Epithelial cell of esophagus (primary cell): ENCODE data around the gene PTS.

Source experiments
- DNase-seq: peaks from one replicate; pipeline ENCODE4 v3.0.0; 2010; ENCODE audit warnings: low read depth
- H3K4me3 ChIP-seq: 2 replicates; pipeline ENCODE4 v1.5.1; 2011; ENCODE audit warnings: mild to moderate bottlenecking, low read length, control low read depth
- CTCF ChIP-seq: IDR thresholded peaks from 2 replicates; pipeline ENCODE4 v1.5.1; 2011; ENCODE audit warnings: low read depth, mild to moderate bottlenecking, low read length, control low read depth, inconsistent platforms; ENCODE audit not compliant: insufficient read depth; ENCODE audit errors: missing control alignments

Gene PTS

GRCh38 chr11:112227471-112227870 is 1.2 kb downstream of the PTS start:
- DNase-seq = peak; percentile 15
- no peak for TF ChIP-seq CTCF
- peak overlapping the region; percentile 81 for H3K4me3 ChIP-seq

GRCh38 chr11:112228706-112229105 is 2.5 kb downstream of the PTS start:
- TF ChIP-seq CTCF = no peak
- H3K4me3 ChIP-seq = no peak overlapping the region
- no peak for DNase-seq

GRCh38 chr11:112229159-112229558 is 2.9 kb downstream of the PTS start:
- TF ChIP-seq CTCF = no peak
- H3K4me3 ChIP-seq = no peak overlapping the region
- no peak for DNase-seq

DNA sequence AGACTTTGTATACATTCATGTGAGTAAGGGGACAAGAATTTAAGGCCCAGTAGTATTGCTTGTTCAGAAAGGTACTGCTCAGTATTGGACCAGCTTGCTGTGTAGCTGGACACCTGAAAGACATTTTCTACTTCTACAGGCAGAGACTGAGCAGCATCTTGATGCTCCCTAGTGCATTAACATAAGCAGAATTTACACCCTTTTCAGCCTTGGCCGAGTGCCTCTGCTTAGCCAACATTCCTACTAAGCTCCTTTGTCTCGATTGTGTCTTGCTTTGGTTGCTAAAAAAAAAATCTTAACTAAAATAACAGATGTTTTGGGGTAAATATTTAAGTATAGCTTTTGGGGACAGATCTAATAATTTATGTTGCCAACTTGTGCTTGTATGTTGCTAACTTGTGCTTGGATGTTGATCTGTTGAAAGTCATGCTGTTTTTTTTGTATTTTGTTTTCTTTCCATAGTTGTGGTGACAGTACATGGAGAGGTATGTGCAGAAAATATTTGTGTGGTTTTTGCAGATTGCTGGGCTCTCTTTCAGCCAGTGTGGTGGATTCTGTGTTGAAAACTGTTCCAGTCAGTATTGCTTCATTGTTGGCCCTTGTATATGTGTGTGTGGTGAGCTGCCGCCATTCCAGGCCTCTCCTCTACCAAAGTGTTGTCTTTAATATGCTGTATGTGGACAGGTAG is 3.7 kb downstream of the PTS start:
- no peak for TF ChIP-seq CTCF
- no peak for DNase-seq

GRCh38 chr11:112231952-112232351 is 5.7 kb downstream of the PTS start:
- H3K4me3 ChIP-seq = no peak overlapping the region
- DNase-seq = no peak
- TF ChIP-seq CTCF = no peak

More for the DNA sequence above, 3.7 kb downstream of the PTS start:
- no peak overlapping the region for H3K4me3 ChIP-seq

DNA sequence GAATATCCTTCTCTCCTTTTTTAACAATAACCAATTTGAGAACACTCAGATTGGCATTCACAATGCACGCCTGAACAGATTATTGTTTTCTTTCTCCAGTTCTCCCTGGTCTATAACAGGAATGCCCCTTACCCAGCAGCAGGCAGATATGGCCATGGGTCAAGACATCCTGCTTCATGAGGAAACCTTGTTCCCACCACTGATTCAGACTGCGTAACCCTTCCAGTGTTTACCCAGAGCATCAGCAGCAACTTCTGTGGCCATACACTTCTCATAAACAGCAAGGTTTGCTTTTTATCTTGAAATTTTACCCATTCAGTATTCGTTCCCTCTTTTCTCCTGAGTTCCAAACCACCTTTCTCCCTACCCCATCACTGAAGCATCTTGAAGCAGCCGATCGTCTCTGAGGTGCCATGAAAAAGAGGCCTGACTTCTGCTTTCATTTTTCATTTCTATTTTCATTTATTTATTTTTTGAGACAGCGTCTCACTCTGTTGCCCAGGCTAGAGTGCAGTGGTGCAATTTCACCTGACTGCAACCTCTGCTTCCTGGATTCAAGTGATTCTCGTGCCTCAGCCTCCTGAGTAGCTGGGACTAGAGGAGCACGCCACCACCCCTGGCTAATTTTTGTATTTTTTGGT is 9.6 kb downstream of the PTS start:
- H3K4me3 ChIP-seq = no peak overlapping the region
- TF ChIP-seq CTCF = no peak

DNA sequence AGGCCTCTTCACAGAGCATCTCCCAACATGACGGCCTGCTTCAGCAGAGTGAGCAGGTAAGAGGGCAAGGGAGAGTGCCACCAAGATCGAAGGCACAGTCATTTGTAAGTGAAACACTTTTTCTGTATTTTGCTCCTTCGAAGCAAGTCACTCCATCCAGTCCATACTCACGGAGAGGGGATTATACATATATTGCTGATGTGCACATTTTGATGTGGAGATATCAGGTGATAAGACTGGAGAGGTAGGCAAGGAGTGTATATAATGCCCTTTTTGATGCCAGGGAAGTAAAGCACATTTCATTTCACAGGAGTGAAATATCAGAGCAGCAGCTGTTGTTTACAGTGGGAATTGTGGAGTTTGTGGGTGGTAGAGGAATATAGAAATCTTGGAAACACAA is 11.2 kb downstream of the PTS start:
- no peak for TF ChIP-seq CTCF
- no peak for DNase-seq
- H3K4me3 ChIP-seq = no peak overlapping the region

More for the DNA sequence above, 9.6 kb downstream of the PTS start:
- no peak for DNase-seq
